Measurements from ENCODE around the gene DSCAM. TPM values are rescaled to one million over a fixed set of nuclear protein-coding genes. Genes with fewer than 3 reads are reported as not detected.

Gene DSCAM
- total RNA-seq, 1 donor from 2014 or later = not detected

GRCh38 chr21:40851749-40852148 is 4.8 kb upstream of the DSCAM start:
- intact Hi-C loops (cut with DNase I) = no loop called here
- Histone ChIP-seq H3K4me1 (no peaks in the 10 kb centered on the region), H3K27ac (no peak overlapping the region), H3K36me3 (no peaks in the 10 kb centered on the region), H3K4me3 (no peak overlapping the region), H3K27me3 (no peaks in the 10 kb centered on the region), H3K9me3 (no peaks in the 10 kb centered on the region)
- TF ChIP-seq, protein P1, sequence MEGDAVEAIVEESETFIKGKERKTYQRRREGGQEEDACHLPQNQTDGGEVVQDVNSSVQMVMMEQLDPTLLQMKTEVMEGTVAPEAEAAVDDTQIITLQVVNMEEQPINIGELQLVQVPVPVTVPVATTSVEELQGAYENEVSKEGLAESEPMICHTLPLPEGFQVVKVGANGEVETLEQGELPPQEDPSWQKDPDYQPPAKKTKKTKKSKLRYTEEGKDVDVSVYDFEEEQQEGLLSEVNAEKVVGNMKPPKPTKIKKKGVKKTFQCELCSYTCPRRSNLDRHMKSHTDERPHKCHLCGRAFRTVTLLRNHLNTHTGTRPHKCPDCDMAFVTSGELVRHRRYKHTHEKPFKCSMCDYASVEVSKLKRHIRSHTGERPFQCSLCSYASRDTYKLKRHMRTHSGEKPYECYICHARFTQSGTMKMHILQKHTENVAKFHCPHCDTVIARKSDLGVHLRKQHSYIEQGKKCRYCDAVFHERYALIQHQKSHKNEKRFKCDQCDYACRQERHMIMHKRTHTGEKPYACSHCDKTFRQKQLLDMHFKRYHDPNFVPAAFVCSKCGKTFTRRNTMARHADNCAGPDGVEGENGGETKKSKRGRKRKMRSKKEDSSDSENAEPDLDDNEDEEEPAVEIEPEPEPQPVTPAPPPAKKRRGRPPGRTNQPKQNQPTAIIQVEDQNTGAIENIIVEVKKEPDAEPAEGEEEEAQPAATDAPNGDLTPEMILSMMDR (IDR thresholded peaks at IDR 0.05) = no peak
- no peak for DNase-seq (ENCODE audit: low spot score in 2 of 2)

DNA sequence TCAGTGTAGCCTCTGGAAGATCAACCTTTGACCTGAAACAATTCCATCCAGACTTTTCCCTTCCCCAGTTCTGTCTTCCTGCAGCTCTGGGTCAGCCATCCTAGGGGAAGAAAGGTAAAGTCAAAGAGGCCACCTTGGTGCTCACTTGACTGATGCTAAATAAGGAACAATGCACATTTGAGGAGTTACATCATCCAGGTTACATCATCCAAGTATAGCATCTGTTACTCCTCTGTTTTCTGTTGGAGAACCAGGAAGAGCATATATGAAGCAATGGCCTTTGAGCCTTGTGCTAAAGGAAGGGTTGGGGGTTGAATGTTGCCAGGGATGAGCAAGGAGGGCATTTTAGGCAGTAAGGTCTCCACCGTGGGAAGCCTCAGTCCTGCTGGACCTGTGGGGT is 3.1 kb upstream of the DSCAM start:
- Histone ChIP-seq H3K27me3 (no peaks in the 10 kb centered on the region), H3K36me3 (no peaks in the 10 kb centered on the region), H3K4me3 (no peak overlapping the region), H3K27ac (no peak overlapping the region), H3K4me1 (no peaks in the 10 kb centered on the region), H3K9me3 (no peaks in the 10 kb centered on the region)
- intact Hi-C loops (cut with DNase I) = no loop called here
- TF ChIP-seq, protein P1 (IDR thresholded peaks at IDR 0.05) = no peak
- no peak for DNase-seq (ENCODE audit: low spot score in 2 of 2)

DNA sequence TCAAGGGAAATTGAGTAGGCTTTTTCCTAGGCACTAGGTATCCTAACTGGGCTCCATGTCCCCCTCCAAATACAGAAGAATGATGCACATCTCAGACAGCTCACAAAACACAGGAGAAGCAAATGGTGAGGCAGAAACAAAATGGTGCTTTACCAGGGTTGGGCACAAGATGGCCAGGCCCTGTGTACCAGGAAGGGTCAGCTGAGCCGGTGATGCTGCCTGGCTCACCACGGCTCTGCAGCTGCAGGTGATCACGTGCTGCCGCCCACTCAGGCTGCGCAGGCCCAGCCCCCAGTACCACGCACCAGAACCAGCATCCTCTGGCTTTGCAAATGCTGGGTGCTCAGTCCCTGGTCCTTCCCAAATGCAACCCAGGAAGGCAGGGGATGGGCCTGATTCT is 993 bp upstream of the DSCAM start:
- intact Hi-C loops (cut with DNase I) = no loop called here
- Histone ChIP-seq H3K36me3 (no peaks in the 10 kb centered on the region), H3K27ac (no peak overlapping the region), H3K27me3 (no peaks in the 10 kb centered on the region), H3K4me3 (no peak overlapping the region), H3K9me3 (no peaks in the 10 kb centered on the region), H3K4me1 (no peaks in the 10 kb centered on the region)
- TF ChIP-seq, protein P1 (IDR thresholded peaks at IDR 0.05) = no peak
- no peak for DNase-seq (ENCODE audit: low spot score in 2 of 2)

DNA sequence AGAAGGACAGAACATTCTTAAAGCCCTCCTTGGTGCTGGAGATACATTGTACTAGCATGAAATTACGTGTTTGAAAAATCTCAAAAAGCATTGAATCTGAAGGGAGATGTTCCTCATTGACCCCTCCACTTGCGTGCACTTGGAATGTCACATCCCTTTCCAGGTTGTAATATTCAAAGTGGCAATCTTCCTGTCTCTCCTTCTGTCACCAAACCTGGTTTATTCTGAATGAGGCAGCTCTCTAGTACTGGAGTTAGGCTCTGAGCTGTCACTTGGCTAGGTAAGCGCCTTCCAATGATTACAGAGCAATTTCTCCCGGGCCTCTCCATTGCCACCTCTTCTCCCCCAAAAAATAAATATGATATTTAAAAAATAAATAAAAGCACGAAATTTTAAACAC is 855 bp downstream of the DSCAM start:
- H3K36me3 ChIP-seq = no peaks in the 10 kb centered on the region
- TF ChIP-seq, protein P1 (IDR thresholded peaks at IDR 0.05) = no peak
- H3K4me1 ChIP-seq = no peaks in the 10 kb centered on the region
- H3K4me3 ChIP-seq = no peak overlapping the region
- no peaks in the 10 kb centered on the region for H3K9me3 ChIP-seq
- no peak for DNase-seq (ENCODE audit: low spot score in 2 of 2)
- H3K27ac ChIP-seq = no peak overlapping the region
- intact Hi-C loops (cut with DNase I) = no loop called here
- no peaks in the 10 kb centered on the region for H3K27me3 ChIP-seq

GRCh38 chr21:40845441-40845995 is 1.4 kb downstream of the DSCAM start:
- DNase-seq (ENCODE audit: low spot score in 2 of 2) = no peak
- TF ChIP-seq, protein P1 (IDR thresholded peaks at IDR 0.05) = no peak
- no peaks in the 10 kb centered on the region for H3K36me3 ChIP-seq

GRCh38 chr21:40844935-40845334 is 2.0 kb downstream of the DSCAM start:
- intact Hi-C loops (cut with DNase I) = no loop called here
- Histone ChIP-seq H3K4me1 (no peaks in the 10 kb centered on the region), H3K9me3 (no peaks in the 10 kb centered on the region), H3K27me3 (no peaks in the 10 kb centered on the region), H3K27ac (no peak overlapping the region), H3K4me3 (no peak overlapping the region), H3K36me3 (no peaks in the 10 kb centered on the region)
- TF ChIP-seq, protein P1 (IDR thresholded peaks at IDR 0.05) = no peak
- no peak for DNase-seq (ENCODE audit: low spot score in 2 of 2)

More at GRCh38 chr21:40845441-40845995, 1.4 kb downstream of the DSCAM start:
- H3K27me3 ChIP-seq = no peaks in the 10 kb centered on the region
- no peak overlapping the region for H3K27ac ChIP-seq
- intact Hi-C loops (cut with DNase I) = no loop called here
- H3K4me1 ChIP-seq = no peaks in the 10 kb centered on the region
- no peaks in the 10 kb centered on the region for H3K9me3 ChIP-seq
- no peak overlapping the region for H3K4me3 ChIP-seq
